Esophagus muscularis mucosa (tissue), 3 donors: ENCODE results near the gene UBE2I.

Experiments
- CTCF ChIP-seq, 3 experiments: fragments of 200-600 bp in 2 of 3; fragments of 450-650 bp in 1 of 3; sonication (generic) in 2 of 3; IDR thresholded peaks; one replicate each; pipeline ENCODE4 v1.5.1; 2017 to 2019; ENCODE audit warnings: antibody characterized with exemption in 3 of 3, mild to moderate bottlenecking in 2 of 3, moderate library complexity in 1 of 3
- EP300 ChIP-seq: sonication (generic); formaldehyde crosslinking; IDR thresholded peaks from one replicate; pipeline ENCODE4 v1.6.1; 2017; ENCODE audit warnings: antibody characterized with exemption

- no peak for TF ChIP-seq CTCF (IDR thresholded peaks at IDR 0.05)
- TF ChIP-seq EP300 = no peak
Measured at GRCh38 chr16:1265826-1266225, 43.6 kb upstream of the UBE2I start.
